ENCODE measurements around the gene ERN1. TPM values are rescaled to one million over a fixed set of nuclear protein-coding genes. Genes with fewer than 3 reads are reported as not detected.

ERN1 gene
- total RNA-seq, 4 donors from 2014 or later, result 7.8 to 29.2 (median 12.8) TPM

DNA sequence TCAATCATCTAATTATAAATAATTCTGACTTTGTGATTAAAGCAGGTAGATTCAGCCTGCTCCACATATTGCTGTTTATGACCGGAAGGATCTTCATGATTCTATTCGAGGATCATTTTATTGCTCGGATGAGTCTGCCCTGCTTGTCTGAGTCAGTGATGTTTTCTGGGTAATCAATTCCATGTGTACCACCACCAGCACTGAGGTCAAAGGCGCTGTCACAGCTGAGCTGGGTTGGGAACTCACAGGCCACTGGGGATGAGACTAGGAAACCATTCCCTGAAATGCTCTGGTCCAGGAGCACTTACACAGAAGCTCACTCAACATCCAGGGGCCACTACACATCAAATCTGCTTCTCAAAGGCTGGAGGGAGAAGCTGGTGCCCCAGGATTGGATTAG is 30.4 kb upstream of the ERN1 start:
- H3K4me1 ChIP-seq, result peaks cover 7 to 14% (median 11%) of the 10 kb centered on the region in 4 donors
- no peak for TF ChIP-seq POLR2A (IDR thresholded peaks at IDR 0.05)
- no peak for TF ChIP-seq EP300 (IDR thresholded peaks at IDR 0.05; ENCODE audit: low read depth)
- TF ChIP-seq CTCF (IDR thresholded peaks at IDR 0.05), result no peak
- TF ChIP-seq POLR2AphosphoS5 (IDR thresholded peaks at IDR 0.05), result no peak
- peaks cover 0 to 6% (median 0%) of the 10 kb centered on the region in 4 donors for H3K36me3 ChIP-seq
- in situ Hi-C loops (cut with MboI; ENCODE audit: low pct_ligation_motif_present in 1 of 4, low pct_unique_long_range_greater_than_20kb in 1 of 4, low sequenced_read_pairs in 3 of 4), result loop anchor here in 2 of 4 donors (25.0 kb wide), 2 partner anchors 102 to 127 kb away; partner anchors contain the start of gene TEX2 (in 1 of the 2)
- no peaks in the 10 kb centered on the region for H3K27me3 ChIP-seq
- H3K9me3 ChIP-seq, result no peaks in the 10 kb centered on the region
- WGBS, 2 donors (ENCODE audit: low coverage in 1 of 2), result 90 to 94% methylated on average over 4 of the region's 4 CpGs
- intact Hi-C loops (cut with DNase I; ENCODE audit: low total_unique reads), result no loop called here
- DNase-seq, result no peak
- H3K4me3 ChIP-seq, result no peak overlapping the region
- H3K27ac ChIP-seq, result no peak overlapping the region

DNA sequence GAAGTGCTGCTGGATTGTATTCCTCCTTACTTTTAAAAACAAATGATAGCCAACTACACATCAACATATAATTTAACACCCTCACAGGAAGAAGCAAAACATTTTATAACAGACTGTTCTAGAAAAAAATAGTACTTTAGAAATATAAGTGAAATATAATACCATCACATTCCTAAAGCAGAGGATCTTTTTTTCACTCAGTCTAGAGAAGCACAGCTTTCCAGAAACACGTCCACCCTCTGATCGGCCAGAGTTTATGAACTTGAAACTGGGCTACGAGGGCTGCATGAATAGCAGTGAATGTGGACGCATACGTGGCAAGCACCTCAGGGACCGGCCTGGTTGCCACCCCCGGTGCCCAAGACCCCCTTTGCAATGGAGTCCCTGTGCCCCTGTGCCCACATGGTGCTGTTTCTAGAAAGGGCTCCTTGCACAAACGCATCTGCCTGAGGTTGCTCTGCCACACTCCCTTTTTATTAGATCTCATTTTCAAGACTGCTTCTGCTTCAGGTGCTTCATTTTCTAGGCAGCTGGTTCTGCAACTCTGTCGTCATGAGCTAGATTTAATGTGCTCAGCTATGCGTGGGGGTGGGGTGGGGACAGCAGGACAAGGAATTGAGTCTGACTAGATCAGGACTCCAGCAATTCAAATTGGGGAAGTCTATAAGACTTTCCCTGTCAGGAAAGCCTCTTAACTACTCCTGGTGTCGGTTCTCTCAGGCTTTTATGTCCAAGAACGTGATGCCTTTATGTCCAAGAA is 29.1 kb upstream of the ERN1 start:
- H3K4me3 ChIP-seq, result no peak overlapping the region
- peaks cover 0 to 6% (median 0%) of the 10 kb centered on the region in 4 donors for H3K36me3 ChIP-seq
- TF ChIP-seq POLR2AphosphoS5 (IDR thresholded peaks at IDR 0.05) (no peak), POLR2A (IDR thresholded peaks at IDR 0.05) (no peak), CTCF (IDR thresholded peaks at IDR 0.05) (no peak), EP300 (IDR thresholded peaks at IDR 0.05; ENCODE audit: low read depth) (no peak)
- H3K27me3 ChIP-seq, result no peaks in the 10 kb centered on the region
- DNase-seq, result no peak
- WGBS, 2 donors (ENCODE audit: low coverage in 1 of 2), result 81 to 89% methylated on average over 3 to 12 of the region's 12 CpGs
- peaks cover 7 to 20% (median 11%) of the 10 kb centered on the region in 4 donors for H3K4me1 ChIP-seq
- intact Hi-C loops (cut with DNase I; ENCODE audit: low total_unique reads), result no loop called here
- H3K9me3 ChIP-seq, result no peaks in the 10 kb centered on the region
- H3K27ac ChIP-seq, result no peak overlapping the region
- in situ Hi-C loops (cut with MboI; ENCODE audit: low pct_ligation_motif_present in 1 of 4, low pct_unique_long_range_greater_than_20kb in 1 of 4, low sequenced_read_pairs in 3 of 4), result loop anchor here in 3 of 4 donors (10.0 to 25.0 kb wide), 3 partner anchors 103 to 128 kb away; partner anchors contain the start of gene TEX2 (in 1 of the 3)

DNA sequence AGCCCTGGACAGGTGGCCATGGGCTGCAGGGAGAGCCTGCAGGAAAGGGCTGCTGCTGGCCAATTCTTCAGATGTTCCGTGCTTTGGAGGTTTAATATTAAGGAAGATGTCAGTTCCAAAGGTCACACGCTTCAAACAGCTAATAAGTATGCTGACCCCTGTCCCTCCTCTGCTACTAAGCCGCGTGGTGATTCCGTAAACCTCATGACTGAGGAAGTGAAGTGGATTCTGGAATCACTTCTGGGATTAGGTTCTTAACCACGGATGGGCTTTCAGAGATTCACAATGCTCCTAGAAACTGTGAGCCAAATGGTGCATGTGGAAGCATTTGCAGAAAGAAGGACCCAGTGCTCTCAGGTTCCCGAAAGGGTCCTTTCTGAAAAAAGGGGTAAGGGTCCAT is 28.5 kb upstream of the ERN1 start:
- 82 to 90% methylated on average over 2 to 7 of the region's 7 CpGs for WGBS, 2 donors (ENCODE audit: low coverage in 1 of 2)
- no peaks in the 10 kb centered on the region for H3K27me3 ChIP-seq
- no peak for DNase-seq
- peaks cover 0 to 6% (median 0%) of the 10 kb centered on the region in 4 donors for H3K36me3 ChIP-seq
- H3K9me3 ChIP-seq, result no peaks in the 10 kb centered on the region
- intact Hi-C loops (cut with DNase I; ENCODE audit: low total_unique reads), result no loop called here
- peaks cover 7 to 20% (median 11%) of the 10 kb centered on the region in 4 donors for H3K4me1 ChIP-seq
- in situ Hi-C loops (cut with MboI; ENCODE audit: low pct_ligation_motif_present in 1 of 4, low pct_unique_long_range_greater_than_20kb in 1 of 4, low sequenced_read_pairs in 3 of 4), result loop anchor here in 3 of 4 donors (10.0 to 25.0 kb wide), 3 partner anchors 104 to 129 kb away; partner anchors contain the start of gene TEX2 (in 1 of the 3)
- no peak overlapping the region for H3K27ac ChIP-seq
- TF ChIP-seq EP300 (IDR thresholded peaks at IDR 0.05; ENCODE audit: low read depth) (no peak), POLR2A (IDR thresholded peaks at IDR 0.05) (no peak), POLR2AphosphoS5 (IDR thresholded peaks at IDR 0.05) (no peak), CTCF (IDR thresholded peaks at IDR 0.05) (no peak)
- no peak overlapping the region for H3K4me3 ChIP-seq

DNA sequence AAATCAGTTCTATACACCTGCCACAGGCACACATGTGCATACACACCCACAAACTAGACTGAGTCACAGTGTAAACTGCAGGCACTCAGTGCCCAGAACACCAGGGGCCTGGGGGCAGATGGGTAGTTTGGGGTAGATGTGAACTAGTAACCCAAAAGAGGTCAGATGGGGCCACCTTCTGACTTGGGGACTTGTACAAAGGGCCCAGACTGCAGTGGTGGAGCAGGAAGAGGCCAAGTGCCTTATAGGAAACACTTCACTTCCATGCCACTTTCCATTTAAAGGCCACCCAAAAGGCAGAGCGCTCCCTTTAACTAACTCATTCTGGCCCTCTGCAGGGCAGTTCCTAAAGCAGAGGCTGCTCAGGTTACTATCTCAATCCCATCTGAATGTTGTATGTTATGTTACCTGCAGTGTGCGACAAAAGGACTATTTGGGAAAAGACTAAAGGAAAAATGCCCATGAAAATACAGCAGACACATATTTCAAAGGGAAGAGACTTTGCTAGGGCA is 27.8 kb upstream of the ERN1 start:
- Histone ChIP-seq H3K4me1 (peaks cover 7 to 20% (median 11%) of the 10 kb centered on the region in 4 donors), H3K27ac (no peak overlapping the region), H3K4me3 (no peak overlapping the region), H3K9me3 (no peaks in the 10 kb centered on the region), H3K36me3 (peaks cover 0 to 7% (median 0%) of the 10 kb centered on the region in 4 donors), H3K27me3 (no peaks in the 10 kb centered on the region)
- in situ Hi-C loops (cut with MboI; ENCODE audit: low pct_ligation_motif_present in 1 of 4, low pct_unique_long_range_greater_than_20kb in 1 of 4, low sequenced_read_pairs in 3 of 4) (loop anchor here in 3 of 4 donors (10.0 to 25.0 kb wide), 3 partner anchors 105 to 130 kb away; partner anchors contain the start of gene TEX2 (in 1 of the 3)), intact Hi-C loops (cut with DNase I; ENCODE audit: low total_unique reads) (no loop called here)
- 98 to 100% methylated on average over 1 to 2 of the region's 2 CpGs for WGBS, 2 donors (ENCODE audit: low coverage in 1 of 2)
- no peak for TF ChIP-seq POLR2A (IDR thresholded peaks at IDR 0.05)
- TF ChIP-seq CTCF (IDR thresholded peaks at IDR 0.05), result no peak
- no peak for TF ChIP-seq EP300 (IDR thresholded peaks at IDR 0.05; ENCODE audit: low read depth)
- no peak for TF ChIP-seq POLR2AphosphoS5 (IDR thresholded peaks at IDR 0.05)
- no peak for DNase-seq
